GOT3 (cell line): ENCODE data around the gene CHDH.

ENCODE experiments used
- DNase-seq: peaks from one replicate; lab custom pipeline; 2025; ENCODE audit warnings: mixed read lengths; lab: John Stamatoyannopoulos, UW

The CHDH gene

GRCh38 chr3:53788038-53788437 is 58.2 kb downstream of the CHDH start:
- no peak for DNase-seq

- DNase-seq: no peak
Measured at GRCh38 chr3:53787016-53787415, 59.2 kb downstream of the CHDH start.

GRCh38 chr3:53780806-53781205 is 65.4 kb downstream of the CHDH start:
- no peak for DNase-seq

GRCh38 chr3:53780171-53780570 is 66.0 kb downstream of the CHDH start:
- DNase-seq: no peak

- DNase-seq: no peak
Measured at GRCh38 chr3:53778153-53778552, 68.1 kb downstream of the CHDH start.

- no peak for DNase-seq
Measured at GRCh38 chr3:53777468-53777867, 68.8 kb downstream of the CHDH start.

- DNase-seq: peak; percentile 16
Measured at GRCh38 chr3:53776494-53777101, 69.6 kb downstream of the CHDH start.

- DNase-seq: no peak
Measured at GRCh38 chr3:53775834-53776251, 70.4 kb downstream of the CHDH start.

- DNase-seq: no peak
Measured at GRCh38 chr3:53775018-53775417, 71.2 kb downstream of the CHDH start.

- no peak for DNase-seq
Measured at GRCh38 chr3:53774414-53774813, 71.8 kb downstream of the CHDH start.

GRCh38 chr3:53773611-53774368 is 72.4 kb downstream of the CHDH start:
- no peak for DNase-seq

- no peak for DNase-seq
Measured at GRCh38 chr3:53773021-53773436, 73.2 kb downstream of the CHDH start.

- DNase-seq: no peak
Measured at GRCh38 chr3:53772562-53772961, 73.7 kb downstream of the CHDH start.

GRCh38 chr3:53768478-53769459 is 77.5 kb downstream of the CHDH start:
- DNase-seq: no peak

- no peak for DNase-seq
Measured at GRCh38 chr3:53766706-53767105, 79.5 kb downstream of the CHDH start.

GRCh38 chr3:53765753-53766152 is 80.5 kb downstream of the CHDH start:
- no peak for DNase-seq

- DNase-seq: no peak
Measured at GRCh38 chr3:53764026-53764775, 82.0 kb downstream of the CHDH start.

- no peak for DNase-seq
Measured at GRCh38 chr3:53763353-53763752, 82.9 kb downstream of the CHDH start.
